GM23338 (cell line): ENCODE results near the gene NRP2. TPM values are rescaled to one million over a fixed set of nuclear protein-coding genes. Genes with fewer than 3 reads are reported as not detected.

Experiments
- ATAC-seq: fragments of 200-7000 bp; cut with Tn5 transposase; 3 replicates; pipeline ENCODE4 v1.9.1; 2020
- DNase-seq: peaks from one replicate; pipeline ENCODE4 v3.0.0-alpha.2; 2015; ENCODE audit warnings: low spot score
- H2AFZ ChIP-seq: fragments of 200-600 bp; sonication (generic); 2 replicates; pipeline ENCODE4 v1.8.0; 2016; ENCODE audit warnings: antibody characterized with exemption, mild to moderate bottlenecking, moderate library complexity
- H3F3A ChIP-seq: fragments of 200-600 bp; sonication (generic); replicated peaks from 2 replicates; pipeline ENCODE4 v1.8.0; 2017; ENCODE audit warnings: antibody characterized with exemption, mixed run types, low read depth
- H3K27ac ChIP-seq: fragments of 200-600 bp; sonication (generic); 2 replicates; pipeline ENCODE4 v1.6.1; 2016; ENCODE audit warnings: low read depth
- H3K27me3 ChIP-seq: fragments of 200-600 bp; sonication (generic); 2 replicates; pipeline ENCODE4 v1.8.0; 2016; ENCODE audit warnings: mild to moderate bottlenecking, mixed run types, moderate library complexity; ENCODE audit not compliant: insufficient read depth
- H3K36me3 ChIP-seq: fragments of 200-600 bp; sonication (generic); 2 replicates; pipeline ENCODE4 v1.8.0; 2016; ENCODE audit warnings: mild to moderate bottlenecking; ENCODE audit not compliant: insufficient read depth
- H3K4me1 ChIP-seq: fragments of 200-600 bp; sonication (generic); 2 replicates; pipeline ENCODE4 v1.8.0; 2016; ENCODE audit warnings: mild to moderate bottlenecking, moderate library complexity; ENCODE audit not compliant: insufficient read depth
- H3K4me2 ChIP-seq: fragments of 200-600 bp; sonication (generic); 2 replicates; pipeline ENCODE4 v1.7.1; 2017; ENCODE audit warnings: mixed run types
- H3K4me3 ChIP-seq: fragments of 200-600 bp; sonication (generic); 2 replicates; pipeline ENCODE4 v1.6.1; 2016; ENCODE audit warnings: mixed run types
- H3K79me2 ChIP-seq: fragments of 200-600 bp; sonication (generic); replicated peaks from 2 replicates; pipeline ENCODE4 v1.8.0; 2017; ENCODE audit warnings: mild to moderate bottlenecking; ENCODE audit not compliant: insufficient read depth
- H3K9me2 ChIP-seq: fragments of 200-600 bp; sonication (generic); 2 replicates; pipeline ENCODE4 v1.8.0; 2017; ENCODE audit not compliant: insufficient read depth
- H4K20me1 ChIP-seq: fragments of 200-600 bp; sonication (generic); replicated peaks from 2 replicates; pipeline ENCODE4 v1.8.0; 2017; ENCODE audit warnings: mild to moderate bottlenecking; ENCODE audit not compliant: insufficient read depth
- H3K27ac Mint-ChIP-seq: 2 replicates; pipeline ENCODE4 v1.8.0; 2020; ENCODE audit warnings: inconsistent platforms, mild to moderate bottlenecking, moderate library complexity, mixed read lengths
- H3K27me3 Mint-ChIP-seq: 3 replicates; pipeline ENCODE4 v1.8.0; 2022; ENCODE audit warnings: low read depth, mild to moderate bottlenecking, moderate library complexity, mixed read lengths, inconsistent platforms; ENCODE audit not compliant: insufficient read depth, poor library complexity
- H3K36me3 Mint-ChIP-seq: 3 replicates; pipeline ENCODE4 v1.8.0; 2021; ENCODE audit warnings: low read depth, mild to moderate bottlenecking, inconsistent platforms, moderate library complexity, mixed read lengths
- H3K4me1 Mint-ChIP-seq: 3 replicates; pipeline ENCODE4 v1.8.0; 2020; ENCODE audit warnings: mild to moderate bottlenecking, inconsistent platforms, mixed read lengths
- H3K4me3 Mint-ChIP-seq: 3 replicates; pipeline ENCODE4 v1.8.0; 2021; ENCODE audit warnings: moderate library complexity, mild to moderate bottlenecking, inconsistent platforms, mixed read lengths
- H3K9me3 Mint-ChIP-seq: 3 replicates; pipeline ENCODE4 v1.8.0; 2020; ENCODE audit warnings: moderate library complexity, mild to moderate bottlenecking, inconsistent platforms, mixed read lengths
- CREB1 ChIP-seq: fragments of 250-450 bp; sonication (Bioruptor Pico); IDR thresholded peaks from 2 replicates; pipeline ENCODE4 v1.5.0; 2020; ENCODE audit warnings: low read depth, mild to moderate bottlenecking, moderate library complexity
- EZH2 ChIP-seq: fragments of 200-600 bp; sonication (generic); IDR thresholded peaks from one replicate; pipeline ENCODE4 v1.8.0; 2017; ENCODE audit warnings: antibody characterized with exemption, mild to moderate bottlenecking, low read depth; ENCODE audit not compliant: unreplicated experiment
- EZH2phosphoT487 ChIP-seq: fragments of 200-600 bp; sonication (generic); IDR thresholded peaks from one replicate; pipeline ENCODE4 v1.8.1; 2018; ENCODE audit warnings: antibody characterized with exemption; ENCODE audit not compliant: unreplicated experiment
- JUNB ChIP-seq: IDR thresholded peaks from one replicate; pipeline ENCODE4 v1.6.1; 2016; ENCODE audit warnings: antibody characterized with exemption; ENCODE audit not compliant: unreplicated experiment
- NANOG ChIP-seq: IDR thresholded peaks from 2 replicates; pipeline ENCODE4 v1.6.1; 2016; ENCODE audit warnings: antibody characterized with exemption, borderline replicate concordance
- POLR2AphosphoS5 ChIP-seq: IDR thresholded peaks from 2 replicates; pipeline ENCODE4 v1.6.1; 2016; ENCODE audit warnings: antibody characterized with exemption, low read depth
- STAT1 ChIP-seq: IDR thresholded peaks from one replicate; pipeline ENCODE4 v1.6.1; 2016; ENCODE audit warnings: antibody characterized with exemption; ENCODE audit not compliant: unreplicated experiment
- ZNF114 ChIP-seq: fragments of 250-450 bp; sonication (Bioruptor Pico); IDR thresholded peaks from 2 replicates; pipeline ENCODE4 v1.5.0; 2020; ENCODE audit warnings: mild to moderate bottlenecking, moderate library complexity
- ZNF331 ChIP-seq: fragments of 250-450 bp; sonication (Bioruptor Pico); IDR thresholded peaks from 2 replicates; pipeline ENCODE4 v1.5.0; 2020; ENCODE audit warnings: low read depth, mild to moderate bottlenecking, moderate library complexity
- polyA plus RNA-seq: library from polyadenylated mRNA; unstranded; fragments of >200 nt; fragmentation: Nextera tagmentation; extraction: Ambion mirVana; gene quantifications from 2 replicates; pipeline ENCODE4 v1.2.1, GENCODE V29; 2016
- total RNA-seq: library from RNA; depleted of rRNA; stranded (reverse); fragments of >200 nt; shearing (Covaris generic); gene quantifications from 2 replicates; pipeline ENCODE4 v1.2.3, GENCODE V29; 2014
- TF ChIP-seq, protein P1 (sequence below): fragments of 250-450 bp; sonication (Bioruptor Pico); IDR thresholded peaks from 2 replicates; pipeline ENCODE4 v1.5.0; 2020; ENCODE audit warnings: mild to moderate bottlenecking, moderate library complexity
- TF ChIP-seq, protein P2 (sequence below): IDR thresholded peaks from one replicate; pipeline ENCODE4 v1.6.1; 2018; ENCODE audit warnings: antibody characterized with exemption; ENCODE audit not compliant: unreplicated experiment
- TF ChIP-seq, protein P3 (sequence below), 2 experiments: fragments of 200-600 bp in 1 of 2; sonication (generic) in 1 of 2; conservative IDR thresholded peaks; 2 replicates each; pipeline versions ENCODE4 v1.5.1 to v1.6.1; 2016 to 2017; ENCODE audit warnings: antibody characterized with exemption in 2 of 2, low read depth in 2 of 2, mild to moderate bottlenecking in 2 of 2, moderate library complexity in 1 of 2
- TF ChIP-seq, protein P4 (sequence below): IDR thresholded peaks from 2 replicates; pipeline ENCODE4 v1.6.1; 2016; ENCODE audit warnings: antibody characterized with exemption

Gene NRP2
- total and polyA plus RNA-seq, 2 experiments from 2014 or later: 18.4 to 22.0 TPM

DNA sequence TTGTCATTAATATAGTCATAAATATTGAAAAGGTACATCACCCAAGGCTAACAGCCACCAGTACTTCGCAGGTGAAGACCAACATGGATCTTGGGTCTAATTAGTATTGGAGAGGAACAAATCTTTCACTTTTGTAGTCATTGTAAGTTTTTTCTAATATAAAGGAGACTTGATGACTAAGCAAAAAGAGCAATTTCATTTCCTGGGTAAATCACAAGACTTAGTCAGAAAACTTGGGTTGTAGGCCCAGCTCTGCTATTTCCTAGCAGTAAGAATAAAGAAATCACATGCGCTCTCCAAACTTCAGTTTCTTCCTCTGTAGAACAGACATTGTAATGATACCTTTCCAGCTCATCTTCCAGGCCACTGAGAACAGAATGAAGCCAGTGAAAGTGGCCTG is 40.9 kb downstream of the NRP2 start:
- H3K79me2 ChIP-seq: no peaks in the 10 kb centered on the region
- H3K27ac ChIP-seq: no peak overlapping the region
- H2AFZ ChIP-seq: no peak overlapping the region
- H3K4me3 ChIP-seq: no peak overlapping the region
- Mint-ChIP-seq H3K9me3 (no peaks in the 10 kb centered on the region), H3K27ac (peak overlapping the region; percentile 37; the same call in 1 of the 2 replicates), H3K27me3 (peaks cover 16% of the 10 kb centered on the region), H3K36me3 (peaks cover 53% of the 10 kb centered on the region), H3K4me3 (no peak overlapping the region), H3K4me1 (peaks cover 42% of the 10 kb centered on the region)
- DNase-seq (no peak), ATAC-seq (no peak)
- H3K27me3 ChIP-seq: no peaks in the 10 kb centered on the region
- H3K4me1 ChIP-seq: peaks cover 26% of the 10 kb centered on the region
- H3K4me2 ChIP-seq: no peak overlapping the region
- H4K20me1 ChIP-seq: no peaks in the 10 kb centered on the region
- TF ChIP-seq, protein P1, sequence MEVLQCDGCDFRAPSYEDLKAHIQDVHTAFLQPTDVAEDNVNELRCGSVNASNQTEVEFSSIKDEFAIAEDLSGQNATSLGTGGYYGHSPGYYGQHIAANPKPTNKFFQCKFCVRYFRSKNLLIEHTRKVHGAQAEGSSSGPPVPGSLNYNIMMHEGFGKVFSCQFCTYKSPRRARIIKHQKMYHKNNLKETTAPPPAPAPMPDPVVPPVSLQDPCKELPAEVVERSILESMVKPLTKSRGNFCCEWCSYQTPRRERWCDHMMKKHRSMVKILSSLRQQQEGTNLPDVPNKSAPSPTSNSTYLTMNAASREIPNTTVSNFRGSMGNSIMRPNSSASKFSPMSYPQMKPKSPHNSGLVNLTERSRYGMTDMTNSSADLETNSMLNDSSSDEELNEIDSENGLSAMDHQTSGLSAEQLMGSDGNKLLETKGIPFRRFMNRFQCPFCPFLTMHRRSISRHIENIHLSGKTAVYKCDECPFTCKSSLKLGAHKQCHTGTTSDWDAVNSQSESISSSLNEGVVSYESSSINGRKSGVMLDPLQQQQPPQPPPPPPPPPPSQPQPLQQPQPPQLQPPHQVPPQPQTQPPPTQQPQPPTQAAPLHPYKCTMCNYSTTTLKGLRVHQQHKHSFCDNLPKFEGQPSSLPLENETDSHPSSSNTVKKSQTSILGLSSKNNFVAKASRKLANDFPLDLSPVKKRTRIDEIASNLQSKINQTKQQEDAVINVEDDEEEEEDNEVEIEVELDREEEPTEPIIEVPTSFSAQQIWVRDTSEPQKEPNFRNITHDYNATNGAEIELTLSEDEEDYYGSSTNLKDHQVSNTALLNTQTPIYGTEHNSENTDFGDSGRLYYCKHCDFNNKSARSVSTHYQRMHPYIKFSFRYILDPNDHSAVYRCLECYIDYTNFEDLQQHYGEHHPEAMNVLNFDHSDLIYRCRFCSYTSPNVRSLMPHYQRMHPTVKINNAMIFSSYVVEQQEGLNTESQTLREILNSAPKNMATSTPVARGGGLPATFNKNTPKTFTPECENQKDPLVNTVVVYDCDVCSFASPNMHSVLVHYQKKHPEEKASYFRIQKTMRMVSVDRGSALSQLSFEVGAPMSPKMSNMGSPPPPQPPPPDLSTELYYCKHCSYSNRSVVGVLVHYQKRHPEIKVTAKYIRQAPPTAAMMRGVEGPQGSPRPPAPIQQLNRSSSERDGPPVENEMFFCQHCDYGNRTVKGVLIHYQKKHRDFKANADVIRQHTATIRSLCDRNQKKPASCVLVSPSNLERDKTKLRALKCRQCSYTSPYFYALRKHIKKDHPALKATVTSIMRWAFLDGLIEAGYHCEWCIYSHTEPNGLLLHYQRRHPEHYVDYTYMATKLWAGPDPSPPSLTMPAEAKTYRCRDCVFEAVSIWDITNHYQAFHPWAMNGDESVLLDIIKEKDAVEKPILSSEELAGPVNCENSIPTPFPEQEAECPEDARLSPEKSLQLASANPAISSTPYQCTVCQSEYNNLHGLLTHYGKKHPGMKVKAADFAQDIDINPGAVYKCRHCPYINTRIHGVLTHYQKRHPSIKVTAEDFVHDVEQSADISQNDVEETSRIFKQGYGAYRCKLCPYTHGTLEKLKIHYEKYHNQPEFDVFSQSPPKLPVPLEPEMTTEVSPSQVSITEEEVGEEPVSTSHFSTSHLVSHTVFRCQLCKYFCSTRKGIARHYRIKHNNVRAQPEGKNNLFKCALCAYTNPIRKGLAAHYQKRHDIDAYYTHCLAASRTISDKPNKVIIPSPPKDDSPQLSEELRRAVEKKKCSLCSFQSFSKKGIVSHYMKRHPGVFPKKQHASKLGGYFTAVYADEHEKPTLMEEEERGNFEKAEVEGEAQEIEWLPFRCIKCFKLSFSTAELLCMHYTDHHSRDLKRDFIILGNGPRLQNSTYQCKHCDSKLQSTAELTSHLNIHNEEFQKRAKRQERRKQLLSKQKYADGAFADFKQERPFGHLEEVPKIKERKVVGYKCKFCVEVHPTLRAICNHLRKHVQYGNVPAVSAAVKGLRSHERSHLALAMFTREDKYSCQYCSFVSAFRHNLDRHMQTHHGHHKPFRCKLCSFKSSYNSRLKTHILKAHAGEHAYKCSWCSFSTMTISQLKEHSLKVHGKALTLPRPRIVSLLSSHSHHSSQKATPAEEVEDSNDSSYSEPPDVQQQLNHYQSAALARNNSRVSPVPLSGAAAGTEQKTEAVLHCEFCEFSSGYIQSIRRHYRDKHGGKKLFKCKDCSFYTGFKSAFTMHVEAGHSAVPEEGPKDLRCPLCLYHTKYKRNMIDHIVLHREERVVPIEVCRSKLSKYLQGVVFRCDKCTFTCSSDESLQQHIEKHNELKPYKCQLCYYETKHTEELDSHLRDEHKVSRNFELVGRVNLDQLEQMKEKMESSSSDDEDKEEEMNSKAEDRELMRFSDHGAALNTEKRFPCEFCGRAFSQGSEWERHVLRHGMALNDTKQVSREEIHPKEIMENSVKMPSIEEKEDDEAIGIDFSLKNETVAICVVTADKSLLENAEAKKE: no peak
- TF ChIP-seq POLR2AphosphoS5: no peak
- TF ChIP-seq ZNF331 (CRISPR knock-in tag): no peak
- TF ChIP-seq NANOG: no peak
- TF ChIP-seq, protein P2, sequence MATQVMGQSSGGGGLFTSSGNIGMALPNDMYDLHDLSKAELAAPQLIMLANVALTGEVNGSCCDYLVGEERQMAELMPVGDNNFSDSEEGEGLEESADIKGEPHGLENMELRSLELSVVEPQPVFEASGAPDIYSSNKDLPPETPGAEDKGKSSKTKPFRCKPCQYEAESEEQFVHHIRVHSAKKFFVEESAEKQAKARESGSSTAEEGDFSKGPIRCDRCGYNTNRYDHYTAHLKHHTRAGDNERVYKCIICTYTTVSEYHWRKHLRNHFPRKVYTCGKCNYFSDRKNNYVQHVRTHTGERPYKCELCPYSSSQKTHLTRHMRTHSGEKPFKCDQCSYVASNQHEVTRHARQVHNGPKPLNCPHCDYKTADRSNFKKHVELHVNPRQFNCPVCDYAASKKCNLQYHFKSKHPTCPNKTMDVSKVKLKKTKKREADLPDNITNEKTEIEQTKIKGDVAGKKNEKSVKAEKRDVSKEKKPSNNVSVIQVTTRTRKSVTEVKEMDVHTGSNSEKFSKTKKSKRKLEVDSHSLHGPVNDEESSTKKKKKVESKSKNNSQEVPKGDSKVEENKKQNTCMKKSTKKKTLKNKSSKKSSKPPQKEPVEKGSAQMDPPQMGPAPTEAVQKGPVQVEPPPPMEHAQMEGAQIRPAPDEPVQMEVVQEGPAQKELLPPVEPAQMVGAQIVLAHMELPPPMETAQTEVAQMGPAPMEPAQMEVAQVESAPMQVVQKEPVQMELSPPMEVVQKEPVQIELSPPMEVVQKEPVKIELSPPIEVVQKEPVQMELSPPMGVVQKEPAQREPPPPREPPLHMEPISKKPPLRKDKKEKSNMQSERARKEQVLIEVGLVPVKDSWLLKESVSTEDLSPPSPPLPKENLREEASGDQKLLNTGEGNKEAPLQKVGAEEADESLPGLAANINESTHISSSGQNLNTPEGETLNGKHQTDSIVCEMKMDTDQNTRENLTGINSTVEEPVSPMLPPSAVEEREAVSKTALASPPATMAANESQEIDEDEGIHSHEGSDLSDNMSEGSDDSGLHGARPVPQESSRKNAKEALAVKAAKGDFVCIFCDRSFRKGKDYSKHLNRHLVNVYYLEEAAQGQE: no peak
- TF ChIP-seq CREB1 (CRISPR knock-in tag): no peak
- no peak for TF ChIP-seq JUNB
- TF ChIP-seq, protein P3, sequence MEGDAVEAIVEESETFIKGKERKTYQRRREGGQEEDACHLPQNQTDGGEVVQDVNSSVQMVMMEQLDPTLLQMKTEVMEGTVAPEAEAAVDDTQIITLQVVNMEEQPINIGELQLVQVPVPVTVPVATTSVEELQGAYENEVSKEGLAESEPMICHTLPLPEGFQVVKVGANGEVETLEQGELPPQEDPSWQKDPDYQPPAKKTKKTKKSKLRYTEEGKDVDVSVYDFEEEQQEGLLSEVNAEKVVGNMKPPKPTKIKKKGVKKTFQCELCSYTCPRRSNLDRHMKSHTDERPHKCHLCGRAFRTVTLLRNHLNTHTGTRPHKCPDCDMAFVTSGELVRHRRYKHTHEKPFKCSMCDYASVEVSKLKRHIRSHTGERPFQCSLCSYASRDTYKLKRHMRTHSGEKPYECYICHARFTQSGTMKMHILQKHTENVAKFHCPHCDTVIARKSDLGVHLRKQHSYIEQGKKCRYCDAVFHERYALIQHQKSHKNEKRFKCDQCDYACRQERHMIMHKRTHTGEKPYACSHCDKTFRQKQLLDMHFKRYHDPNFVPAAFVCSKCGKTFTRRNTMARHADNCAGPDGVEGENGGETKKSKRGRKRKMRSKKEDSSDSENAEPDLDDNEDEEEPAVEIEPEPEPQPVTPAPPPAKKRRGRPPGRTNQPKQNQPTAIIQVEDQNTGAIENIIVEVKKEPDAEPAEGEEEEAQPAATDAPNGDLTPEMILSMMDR (conservative IDR thresholded peaks at IDR 0.05; ENCODE audit: low read depth in 2 of 2): no peak
- TF ChIP-seq EZH2: no peak
- TF ChIP-seq, protein P4, sequence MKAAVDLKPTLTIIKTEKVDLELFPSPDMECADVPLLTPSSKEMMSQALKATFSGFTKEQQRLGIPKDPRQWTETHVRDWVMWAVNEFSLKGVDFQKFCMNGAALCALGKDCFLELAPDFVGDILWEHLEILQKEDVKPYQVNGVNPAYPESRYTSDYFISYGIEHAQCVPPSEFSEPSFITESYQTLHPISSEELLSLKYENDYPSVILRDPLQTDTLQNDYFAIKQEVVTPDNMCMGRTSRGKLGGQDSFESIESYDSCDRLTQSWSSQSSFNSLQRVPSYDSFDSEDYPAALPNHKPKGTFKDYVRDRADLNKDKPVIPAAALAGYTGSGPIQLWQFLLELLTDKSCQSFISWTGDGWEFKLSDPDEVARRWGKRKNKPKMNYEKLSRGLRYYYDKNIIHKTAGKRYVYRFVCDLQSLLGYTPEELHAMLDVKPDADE: no peak
- TF ChIP-seq EZH2phosphoT487: no peak
- TF ChIP-seq ZNF114: no peak
- TF ChIP-seq STAT1: no peak
- peaks cover 4% of the 10 kb centered on the region; the same call in 1 of the 2 replicates for H3F3A ChIP-seq
- H3K36me3 ChIP-seq: no peaks in the 10 kb centered on the region
- no peaks in the 10 kb centered on the region for H3K9me2 ChIP-seq
